ENCODE data around the gene SRGAP3. TPM values are rescaled to one million over a fixed set of nuclear protein-coding genes. Genes with fewer than 3 reads are reported as not detected.

Gene SRGAP3
- total RNA-seq, 4 donors from 2014 or later: 6.7 to 24.8 (median 19.7) TPM

DNA sequence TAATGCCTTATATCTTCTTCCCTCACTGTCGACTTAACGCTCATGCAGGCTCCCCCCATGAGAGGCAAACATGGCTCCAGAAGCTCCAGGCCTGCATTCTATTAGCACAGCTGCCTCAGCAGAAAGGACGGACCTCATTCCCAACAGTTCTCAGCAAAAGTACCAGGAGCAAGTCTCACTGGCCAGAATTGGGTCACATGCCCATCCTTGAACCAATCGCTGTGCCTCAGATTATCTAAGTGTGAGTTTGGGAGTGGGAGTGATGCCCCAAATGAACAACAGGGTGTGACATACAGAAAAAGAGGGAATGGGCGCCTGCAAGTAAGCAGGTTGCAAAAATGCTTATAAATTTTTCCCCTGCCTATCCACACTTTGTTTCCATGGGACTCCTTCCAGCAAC is 281.9 kb downstream of the SRGAP3 start:
- no peaks in the 10 kb centered on the region for H3K9me3 ChIP-seq
- peaks cover 0 to 33% (median 0%) of the 10 kb centered on the region in 4 donors for H3K4me1 ChIP-seq
- no peak overlapping the region for H3K27ac ChIP-seq
- H3K36me3 ChIP-seq: no peaks in the 10 kb centered on the region
- no peak for DNase-seq
- H3K27me3 ChIP-seq: no peaks in the 10 kb centered on the region
- TF ChIP-seq POLR2A (IDR thresholded peaks at IDR 0.05): no peak
- TF ChIP-seq CTCF (IDR thresholded peaks at IDR 0.05): no peak
- H3K4me3 ChIP-seq: no peak overlapping the region

DNA sequence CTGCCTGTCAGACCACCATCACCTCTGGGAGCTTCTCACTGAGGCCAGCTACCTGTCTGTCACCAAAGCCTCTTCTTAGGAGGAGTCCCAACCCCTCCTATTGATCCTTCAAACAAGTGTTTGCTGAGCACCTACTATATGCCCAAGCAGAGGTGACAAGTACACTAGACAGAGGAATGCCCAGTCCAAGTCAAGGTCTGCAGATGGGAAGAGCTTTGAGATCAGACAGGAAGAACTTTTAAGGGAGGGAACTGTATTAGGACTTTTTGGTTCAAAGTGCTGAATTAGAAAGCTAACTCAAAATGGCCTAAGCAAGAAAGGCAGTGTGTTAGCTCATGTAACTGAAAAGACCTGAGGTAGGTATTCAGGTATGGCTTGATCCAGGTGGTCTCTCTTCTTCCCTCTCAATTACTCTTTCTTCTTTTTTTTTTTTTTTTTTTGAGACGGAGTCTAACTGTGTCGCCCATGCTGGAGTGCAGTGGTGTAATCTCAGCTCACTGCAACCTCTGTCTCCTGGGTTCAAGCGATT is 282.6 kb downstream of the SRGAP3 start:
- peaks cover 0 to 39% (median 0%) of the 10 kb centered on the region in 4 donors for H3K4me1 ChIP-seq
- H3K9me3 ChIP-seq: no peaks in the 10 kb centered on the region
- H3K4me3 ChIP-seq: no peak overlapping the region
- no peak for DNase-seq
- no peaks in the 10 kb centered on the region for H3K27me3 ChIP-seq
- peak overlapping the region in 3 of 4 donors; percentile 64 to 84 (median 78) for H3K27ac ChIP-seq
- no peak for TF ChIP-seq POLR2A (IDR thresholded peaks at IDR 0.05)
- TF ChIP-seq CTCF (IDR thresholded peaks at IDR 0.05): no peak
- H3K36me3 ChIP-seq: no peaks in the 10 kb centered on the region

GRCh38 chr3:8966150-8966819 is 283.2 kb downstream of the SRGAP3 start:
- Histone ChIP-seq H3K27me3 (no peaks in the 10 kb centered on the region), H3K4me1 (peaks cover 0 to 40% (median 0%) of the 10 kb centered on the region in 4 donors), H3K27ac (peak overlapping the region in 3 of 4 donors; percentile 64 to 84 (median 78)), H3K4me3 (no peak overlapping the region), H3K36me3 (no peaks in the 10 kb centered on the region), H3K9me3 (no peaks in the 10 kb centered on the region)
- DNase-seq: peak in 1 of 3 donors; percentile 61
- TF ChIP-seq POLR2A (IDR thresholded peaks at IDR 0.05): no peak
- TF ChIP-seq CTCF (IDR thresholded peaks at IDR 0.05): no peak

GRCh38 chr3:8964436-8965370 is 284.7 kb downstream of the SRGAP3 start:
- peak overlapping the region in 3 of 4 donors; percentile 64 to 84 (median 78) for H3K27ac ChIP-seq
- H3K36me3 ChIP-seq: no peaks in the 10 kb centered on the region
- peaks cover 0 to 40% (median 0%) of the 10 kb centered on the region in 4 donors for H3K4me1 ChIP-seq
- no peaks in the 10 kb centered on the region for H3K27me3 ChIP-seq
- peak in 1 of 2 donors; percentile 16 for TF ChIP-seq POLR2A (IDR thresholded peaks at IDR 0.05)
- TF ChIP-seq CTCF (IDR thresholded peaks at IDR 0.05): no peak
- DNase-seq: peak in 2 of 3 donors; percentile 69 to 81
- no peak overlapping the region for H3K4me3 ChIP-seq
- H3K9me3 ChIP-seq: no peaks in the 10 kb centered on the region

- TF ChIP-seq POLR2A (IDR thresholded peaks at IDR 0.05) (peak in 1 of 2 donors; percentile 18), CTCF (IDR thresholded peaks at IDR 0.05) (no peak)
- Histone ChIP-seq H3K4me3 (peak within 1 kb of the TSS; percentile 65 to 81 (median 70)), H3K36me3 (no peaks in the 10 kb centered on the region), H3K9me3 (no peaks in the 10 kb centered on the region), H3K4me1 (peaks cover 0 to 34% (median 0%) of the 10 kb centered on the region in 4 donors), H3K27me3 (no peaks in the 10 kb centered on the region), H3K27ac (peak within 1 kb of the TSS; percentile 64 to 84 (median 78))
- DNase-seq: peak; percentile 85 to 96 (median 94)
Measured at GRCh38 chr3:8963137-8963853, 286.2 kb downstream of the SRGAP3 start, which contains the start of gene RAD18. Gene RAD18 (minus strand): TSS chr3:8963472. CDS start chr3:8963385, 87 bp downstream.
